ENCODE results near the gene PRKAG2.

Gene PRKAG2

DNA sequence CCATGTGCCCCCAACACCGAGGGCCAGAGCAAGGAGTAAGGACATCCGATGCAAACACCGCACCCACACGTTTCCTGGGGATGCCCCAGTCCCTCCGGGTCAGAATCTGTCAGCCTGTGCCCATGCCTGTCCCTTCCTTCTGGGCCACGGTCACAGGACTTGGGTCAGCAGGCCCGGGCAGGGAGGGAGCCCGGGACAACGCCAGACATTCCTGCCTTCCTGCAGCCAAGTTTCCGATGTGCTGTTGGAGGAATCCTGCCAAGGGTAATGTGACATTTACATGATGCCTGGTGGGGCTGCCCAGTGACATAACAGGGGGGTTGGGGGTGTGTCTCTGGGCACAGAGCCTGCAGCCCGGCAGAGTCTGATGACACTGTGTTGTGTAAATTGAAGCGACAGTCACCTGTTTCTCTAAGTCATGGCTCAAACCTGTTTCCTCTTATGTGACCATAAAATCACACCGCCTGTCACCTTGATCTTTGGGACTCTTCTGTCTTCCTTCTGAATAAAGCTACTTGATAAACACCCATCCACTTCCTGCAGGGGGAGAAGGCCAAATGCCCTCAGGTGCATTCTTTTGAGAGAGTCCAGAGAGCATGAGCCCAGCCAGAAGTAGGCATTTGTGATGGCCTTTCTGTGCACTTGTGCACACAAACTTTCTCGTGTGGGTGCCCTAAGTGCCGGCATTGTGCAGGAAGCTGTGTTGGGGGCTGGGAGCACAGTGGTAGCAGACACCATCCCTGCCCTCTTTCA, 181.9 kb downstream of the PRKAG2 start:
- no peak for DNase-seq (ENCODE audit: low spot score)

DNA sequence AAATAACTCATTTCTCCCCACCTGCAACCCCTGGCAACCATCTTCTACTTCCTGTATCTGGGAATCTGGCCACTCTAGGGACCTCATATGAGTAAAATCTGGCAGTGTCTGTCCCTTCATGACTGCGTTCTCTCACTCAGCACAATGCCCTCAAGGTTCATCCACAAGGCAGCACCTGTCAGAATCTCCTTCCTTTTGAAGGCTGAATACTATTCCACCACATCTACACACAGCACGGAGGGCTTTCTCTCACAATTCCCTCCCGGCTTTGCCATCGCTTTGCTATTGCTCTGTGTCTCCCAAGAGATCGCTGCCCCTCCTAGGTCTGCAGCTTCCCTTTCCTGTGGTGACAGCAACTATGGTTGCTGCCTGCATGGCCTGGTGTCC, 182.5 kb downstream of the PRKAG2 start:
- no peak for DNase-seq (ENCODE audit: low spot score)

GRCh38 chr7:151693140-151693539, 183.8 kb downstream of the PRKAG2 start:
- no peak for DNase-seq (ENCODE audit: low spot score)

- DNase-seq (ENCODE audit: low spot score): no peak
These were observed 184.2 kb downstream of the PRKAG2 start for GRCh38 chr7:151692721-151693120.

GRCh38 chr7:151691449-151691848, 185.5 kb downstream of the PRKAG2 start:
- no peak for DNase-seq (ENCODE audit: low spot score)

- no peak for DNase-seq (ENCODE audit: low spot score)
These were observed 186.3 kb downstream of the PRKAG2 start for GRCh38 chr7:151690606-151691005.

DNA sequence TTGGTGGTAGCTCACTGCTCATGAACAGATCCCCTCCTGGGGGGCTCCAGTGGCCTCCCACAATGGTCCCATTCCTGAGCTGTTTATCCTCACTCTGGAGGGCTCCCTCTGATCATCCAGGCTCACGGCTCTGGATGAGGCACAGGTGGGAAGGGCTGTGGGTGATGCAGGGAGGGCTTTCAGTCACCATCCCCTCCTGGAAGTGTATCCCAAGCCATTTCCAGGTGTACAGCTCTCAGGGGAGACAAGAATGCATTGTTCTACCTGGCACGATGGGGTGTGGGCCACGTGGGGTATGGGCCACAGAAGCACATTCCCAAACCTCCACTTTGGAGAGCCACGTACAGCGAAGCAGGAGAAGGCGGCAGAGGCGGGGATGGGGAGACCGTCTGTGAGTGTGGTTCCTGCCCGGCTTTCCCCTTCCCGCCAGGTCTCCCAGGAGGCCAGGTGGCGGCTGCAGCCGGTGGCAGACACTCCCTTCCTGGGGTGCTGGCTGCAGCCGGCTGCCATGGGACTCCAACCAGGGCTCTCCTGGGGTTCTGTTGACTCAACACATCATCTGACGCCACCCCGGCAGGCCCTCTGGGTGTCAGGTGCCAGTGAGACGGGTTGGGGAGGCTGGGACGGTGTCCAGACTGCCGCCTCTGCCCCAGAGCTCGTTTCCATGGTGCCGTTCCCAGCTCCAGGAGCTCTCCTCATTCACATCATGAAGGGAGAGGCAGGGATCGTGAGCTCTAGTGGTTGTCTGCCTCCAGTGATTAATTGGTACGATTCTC, 187.5 kb downstream of the PRKAG2 start:
- peak; percentile 43 for DNase-seq (ENCODE audit: low spot score)

DNA sequence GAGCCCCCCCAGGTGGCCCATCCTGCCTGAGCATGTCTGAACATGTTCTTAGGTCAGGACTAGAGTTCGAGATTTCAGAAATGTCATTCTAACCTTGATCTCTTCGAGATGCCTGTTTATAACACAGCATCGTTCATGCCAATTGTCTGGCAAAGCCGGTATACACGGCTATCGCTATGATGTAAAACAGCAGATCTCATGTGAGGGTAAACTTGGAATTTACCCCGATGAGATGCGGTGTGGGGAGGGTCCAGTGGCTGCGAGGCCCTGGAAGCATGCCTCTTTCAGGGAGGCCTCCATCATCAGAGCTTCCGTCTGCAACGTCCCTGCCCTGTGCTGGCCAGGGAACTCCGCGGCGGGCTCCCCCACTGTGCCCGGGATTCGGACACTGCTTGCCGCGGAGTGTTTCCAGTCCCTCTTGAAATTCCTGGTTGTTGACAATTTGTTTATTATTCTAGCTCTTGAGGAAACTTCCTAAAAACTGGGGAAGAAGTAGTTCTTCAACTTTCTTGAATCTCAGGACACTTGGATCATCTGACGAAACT, 188.6 kb downstream of the PRKAG2 start:
- DNase-seq (ENCODE audit: low spot score): no peak

GRCh38 chr7:151687523-151688235, 189.2 kb downstream of the PRKAG2 start:
- peak; percentile 88 for DNase-seq (ENCODE audit: low spot score)

GRCh38 chr7:151686826-151687225, 190.1 kb downstream of the PRKAG2 start:
- DNase-seq (ENCODE audit: low spot score): no peak

DNA sequence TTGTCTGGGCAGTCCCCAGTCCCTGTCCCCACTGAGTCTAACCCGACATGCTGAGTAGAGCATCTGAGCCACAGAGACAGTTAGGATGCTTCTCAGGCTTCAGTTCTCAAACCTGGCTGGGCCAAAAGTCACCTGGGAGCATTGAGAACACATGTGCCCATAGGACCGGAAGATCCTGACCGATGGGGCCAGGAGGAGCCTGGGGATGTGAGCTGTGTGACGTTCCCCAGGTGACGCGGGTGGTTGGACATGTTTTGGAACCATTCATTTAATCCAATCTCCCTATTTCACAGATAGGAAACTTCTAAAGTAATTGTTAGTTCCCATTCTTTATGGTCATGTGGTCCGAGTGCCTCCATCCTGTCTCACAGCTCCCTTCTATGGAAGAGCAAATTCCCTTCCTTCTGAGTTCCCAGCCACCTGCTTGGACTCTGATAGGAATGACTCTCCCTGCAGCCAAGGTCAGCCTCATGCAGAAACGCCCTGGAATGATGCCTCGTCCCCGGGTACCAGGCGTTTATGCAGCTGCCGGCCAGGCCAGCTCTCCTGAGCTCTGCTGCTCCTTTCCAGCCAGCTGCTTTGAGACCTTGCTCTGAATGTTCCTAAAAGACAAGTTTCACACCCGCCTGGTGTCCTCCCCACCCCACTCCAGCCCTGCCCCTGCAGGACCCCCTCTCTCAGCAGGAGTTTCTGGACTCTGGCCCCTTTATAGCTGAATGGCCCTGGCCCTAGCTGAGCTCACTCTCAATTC, 190.7 kb downstream of the PRKAG2 start:
- DNase-seq (ENCODE audit: low spot score): no peak

DNA sequence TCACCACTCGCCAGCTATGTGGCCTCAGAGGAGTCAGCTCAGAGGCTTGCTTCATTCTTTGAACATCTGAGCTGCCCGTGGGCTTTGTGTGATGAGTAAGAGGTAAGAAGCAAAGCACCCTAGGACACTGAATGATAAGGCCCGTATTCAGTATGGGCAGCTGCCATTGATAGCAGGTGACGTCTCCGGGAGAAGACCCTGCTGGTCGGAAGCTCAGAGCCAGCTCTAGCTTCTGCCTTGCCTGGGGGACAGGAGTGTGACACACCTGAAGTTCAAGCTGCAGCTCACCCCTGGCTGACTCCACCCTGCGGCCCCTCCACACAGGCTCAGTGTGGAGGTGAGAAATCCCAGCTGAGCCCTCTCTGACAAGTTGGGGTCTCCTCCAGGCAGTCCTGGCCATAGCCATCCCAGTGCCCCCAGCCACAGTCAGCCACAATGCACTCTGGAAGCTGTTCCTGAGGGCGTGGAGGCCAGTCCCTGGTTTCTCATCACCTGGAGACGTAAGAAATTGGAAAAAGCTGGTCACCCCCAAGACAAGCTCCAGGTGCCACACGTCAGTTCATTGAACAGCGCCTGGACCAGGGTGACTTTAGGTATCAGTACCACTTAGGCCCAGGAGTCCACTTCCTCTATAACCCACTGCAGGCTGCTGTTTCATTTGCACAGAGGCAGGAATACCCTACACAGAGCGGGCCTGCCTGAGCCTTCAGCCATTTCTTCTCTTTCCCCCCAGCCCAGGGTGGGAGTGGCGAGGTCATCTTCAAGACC, 192.3 kb downstream of the PRKAG2 start:
- DNase-seq (ENCODE audit: low spot score): no peak

- no peak for DNase-seq (ENCODE audit: low spot score)
These were observed 193.1 kb downstream of the PRKAG2 start for GRCh38 chr7:151683615-151684407.

GRCh38 chr7:151682831-151683614, 193.9 kb downstream of the PRKAG2 start:
- no peak for DNase-seq (ENCODE audit: low spot score)

DNA sequence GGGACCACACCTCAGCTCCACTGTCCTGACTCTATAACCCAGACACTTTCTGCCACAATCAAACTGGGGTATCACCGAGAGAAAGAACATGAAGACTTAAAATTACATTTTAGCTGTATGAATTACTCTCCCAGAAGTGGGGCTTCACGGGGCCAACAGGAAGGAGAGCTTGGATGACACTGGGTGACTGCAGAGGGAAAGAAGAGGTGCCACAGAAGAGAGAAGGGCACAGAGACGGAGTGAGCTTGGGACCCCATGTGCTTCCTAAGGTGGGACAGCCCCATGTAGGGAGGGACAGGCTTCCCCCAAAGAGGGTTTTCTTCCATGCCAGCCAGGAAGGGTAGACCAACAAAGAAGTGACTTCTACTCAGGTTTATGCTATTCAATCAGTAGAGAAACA, 195.2 kb downstream of the PRKAG2 start:
- DNase-seq (ENCODE audit: low spot score): no peak

- no peak for DNase-seq (ENCODE audit: low spot score)
These were observed 196.1 kb downstream of the PRKAG2 start for GRCh38 chr7:151680810-151681209.

GRCh38 chr7:151679881-151680612, 196.9 kb downstream of the PRKAG2 start:
- no peak for DNase-seq (ENCODE audit: low spot score)

DNA sequence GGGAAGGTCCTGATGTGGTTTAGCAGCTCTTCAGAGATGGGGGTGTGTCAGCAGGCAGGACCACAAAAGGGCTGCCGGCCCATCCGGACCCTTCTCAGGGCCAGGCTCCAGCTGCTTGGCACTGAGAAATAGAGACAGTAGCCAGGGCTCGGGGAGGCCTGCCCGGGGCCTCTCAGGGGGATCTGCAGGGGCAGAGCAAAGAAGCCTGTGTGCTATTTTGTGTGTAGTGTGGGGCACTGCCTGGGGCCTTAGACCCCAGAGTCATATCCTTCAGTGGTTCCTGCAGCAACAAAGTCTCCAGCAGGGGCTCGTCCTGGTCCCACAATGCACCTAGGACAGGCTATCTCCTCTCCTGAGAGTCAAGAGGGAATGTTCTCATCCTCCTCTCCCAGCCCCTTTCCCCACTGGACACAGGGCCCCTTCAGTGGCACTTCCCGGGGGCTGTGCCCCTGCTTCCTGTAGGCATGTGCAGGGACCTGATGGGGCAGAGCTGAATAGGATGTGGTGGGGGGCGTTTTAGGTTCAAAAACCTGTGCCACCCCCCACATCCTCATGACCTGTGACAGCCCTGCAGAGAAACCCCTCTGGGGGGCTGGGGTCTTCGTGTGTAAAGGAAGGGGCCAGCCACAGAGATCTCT, 197.7 kb downstream of the PRKAG2 start:
- no peak for DNase-seq (ENCODE audit: low spot score)
